ENCODE measurements around the gene FAAH.
"Not testable (repeated sequence)": the region's sequence is repeated elsewhere in the genome, so short reads cannot be mapped to it uniquely, and the experiment has no call there.

The FAAH gene

GRCh38 chr1:46352363-46352762 is 41.8 kb upstream of the FAAH start:
- no peak for TF ChIP-seq SPI1 (IDR thresholded peaks at IDR 0.05; ENCODE audit: borderline replicate concordance, low read depth)
- TF ChIP-seq, protein P1, sequence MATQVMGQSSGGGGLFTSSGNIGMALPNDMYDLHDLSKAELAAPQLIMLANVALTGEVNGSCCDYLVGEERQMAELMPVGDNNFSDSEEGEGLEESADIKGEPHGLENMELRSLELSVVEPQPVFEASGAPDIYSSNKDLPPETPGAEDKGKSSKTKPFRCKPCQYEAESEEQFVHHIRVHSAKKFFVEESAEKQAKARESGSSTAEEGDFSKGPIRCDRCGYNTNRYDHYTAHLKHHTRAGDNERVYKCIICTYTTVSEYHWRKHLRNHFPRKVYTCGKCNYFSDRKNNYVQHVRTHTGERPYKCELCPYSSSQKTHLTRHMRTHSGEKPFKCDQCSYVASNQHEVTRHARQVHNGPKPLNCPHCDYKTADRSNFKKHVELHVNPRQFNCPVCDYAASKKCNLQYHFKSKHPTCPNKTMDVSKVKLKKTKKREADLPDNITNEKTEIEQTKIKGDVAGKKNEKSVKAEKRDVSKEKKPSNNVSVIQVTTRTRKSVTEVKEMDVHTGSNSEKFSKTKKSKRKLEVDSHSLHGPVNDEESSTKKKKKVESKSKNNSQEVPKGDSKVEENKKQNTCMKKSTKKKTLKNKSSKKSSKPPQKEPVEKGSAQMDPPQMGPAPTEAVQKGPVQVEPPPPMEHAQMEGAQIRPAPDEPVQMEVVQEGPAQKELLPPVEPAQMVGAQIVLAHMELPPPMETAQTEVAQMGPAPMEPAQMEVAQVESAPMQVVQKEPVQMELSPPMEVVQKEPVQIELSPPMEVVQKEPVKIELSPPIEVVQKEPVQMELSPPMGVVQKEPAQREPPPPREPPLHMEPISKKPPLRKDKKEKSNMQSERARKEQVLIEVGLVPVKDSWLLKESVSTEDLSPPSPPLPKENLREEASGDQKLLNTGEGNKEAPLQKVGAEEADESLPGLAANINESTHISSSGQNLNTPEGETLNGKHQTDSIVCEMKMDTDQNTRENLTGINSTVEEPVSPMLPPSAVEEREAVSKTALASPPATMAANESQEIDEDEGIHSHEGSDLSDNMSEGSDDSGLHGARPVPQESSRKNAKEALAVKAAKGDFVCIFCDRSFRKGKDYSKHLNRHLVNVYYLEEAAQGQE (IDR thresholded peaks at IDR 0.05; ENCODE audit: insufficient replicate concordance, low read depth): no peak

DNA sequence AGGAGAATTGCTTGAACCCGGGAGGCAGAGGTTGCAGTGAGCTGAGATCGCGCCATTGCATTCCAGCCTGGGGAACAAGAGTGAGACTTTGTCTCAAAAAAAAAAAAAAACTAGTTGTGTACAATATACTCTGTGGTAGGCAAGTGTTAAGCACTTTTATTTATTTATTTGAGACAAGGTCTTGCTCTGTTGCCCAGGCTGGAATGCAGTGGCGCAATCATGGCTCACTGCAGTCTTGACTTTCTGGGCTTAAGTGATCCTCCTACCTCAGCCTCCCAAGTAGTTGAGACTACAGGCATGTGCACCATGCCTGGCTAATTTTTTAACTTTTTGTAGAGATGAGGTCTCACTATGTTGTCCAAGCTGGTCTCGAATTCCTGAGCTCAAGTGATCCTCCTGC is 38.2 kb upstream of the FAAH start:
- not testable (repeated sequence) for H3K27ac ChIP-seq (replicated peaks)

More at GRCh38 chr1:46352363-46352762, 41.8 kb upstream of the FAAH start:
- Histone ChIP-seq H3K4me3 (replicated peaks; ENCODE audit: insufficient read depth, low read length) (no peak overlapping the region), H3K27me3 (ENCODE audit: insufficient read depth, poor library complexity, severe bottlenecking) (no peaks in the 10 kb centered on the region), H3K27ac (replicated peaks) (no peak overlapping the region)
- no peak for DNase-seq (ENCODE audit: low read depth in 1 of 2, low spot score in 1 of 2)

DNA sequence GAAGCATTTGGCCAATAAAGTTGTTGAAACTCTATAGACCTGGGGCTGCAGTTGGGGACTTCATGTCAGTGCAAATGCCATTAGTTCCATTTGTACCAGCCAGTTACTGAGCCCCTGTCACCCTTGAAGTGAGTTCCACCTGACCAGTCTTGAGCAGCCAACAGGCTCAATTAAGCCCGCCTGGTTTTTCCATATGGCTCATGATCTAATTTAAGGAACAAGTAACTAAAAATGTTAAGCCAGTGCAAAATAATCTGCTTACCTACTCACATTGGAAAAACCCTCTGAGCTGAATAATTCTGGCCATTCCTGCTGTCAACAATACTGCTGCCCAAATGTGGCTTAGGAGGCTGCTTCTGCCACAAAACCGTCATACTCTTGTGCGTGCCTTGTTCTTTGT is 32.0 kb upstream of the FAAH start:
- no peaks in the 10 kb centered on the region for H3K27me3 ChIP-seq (ENCODE audit: insufficient read depth, poor library complexity, severe bottlenecking)
- no peak for TF ChIP-seq POLR2AphosphoS5 (IDR thresholded peaks at IDR 0.05; ENCODE audit: low read depth)
- TF ChIP-seq, protein P2, sequence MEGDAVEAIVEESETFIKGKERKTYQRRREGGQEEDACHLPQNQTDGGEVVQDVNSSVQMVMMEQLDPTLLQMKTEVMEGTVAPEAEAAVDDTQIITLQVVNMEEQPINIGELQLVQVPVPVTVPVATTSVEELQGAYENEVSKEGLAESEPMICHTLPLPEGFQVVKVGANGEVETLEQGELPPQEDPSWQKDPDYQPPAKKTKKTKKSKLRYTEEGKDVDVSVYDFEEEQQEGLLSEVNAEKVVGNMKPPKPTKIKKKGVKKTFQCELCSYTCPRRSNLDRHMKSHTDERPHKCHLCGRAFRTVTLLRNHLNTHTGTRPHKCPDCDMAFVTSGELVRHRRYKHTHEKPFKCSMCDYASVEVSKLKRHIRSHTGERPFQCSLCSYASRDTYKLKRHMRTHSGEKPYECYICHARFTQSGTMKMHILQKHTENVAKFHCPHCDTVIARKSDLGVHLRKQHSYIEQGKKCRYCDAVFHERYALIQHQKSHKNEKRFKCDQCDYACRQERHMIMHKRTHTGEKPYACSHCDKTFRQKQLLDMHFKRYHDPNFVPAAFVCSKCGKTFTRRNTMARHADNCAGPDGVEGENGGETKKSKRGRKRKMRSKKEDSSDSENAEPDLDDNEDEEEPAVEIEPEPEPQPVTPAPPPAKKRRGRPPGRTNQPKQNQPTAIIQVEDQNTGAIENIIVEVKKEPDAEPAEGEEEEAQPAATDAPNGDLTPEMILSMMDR (IDR thresholded peaks at IDR 0.05; ENCODE audit: insufficient read depth, low read length): no peak
- TF ChIP-seq, protein P1 (IDR thresholded peaks at IDR 0.05; ENCODE audit: insufficient replicate concordance, low read depth): no peak
- no peak for TF ChIP-seq GABPA (IDR thresholded peaks at IDR 0.05; ENCODE audit: low read depth)
- TF ChIP-seq SPI1 (IDR thresholded peaks at IDR 0.05; ENCODE audit: borderline replicate concordance, low read depth): no peak
- H3K4me3 ChIP-seq (replicated peaks; ENCODE audit: insufficient read depth, low read length): no peak overlapping the region
- DNase-seq (ENCODE audit: low read depth in 1 of 2, low spot score in 1 of 2): no peak
- H3K27ac ChIP-seq (replicated peaks): no peak overlapping the region

More for the DNA sequence above, 38.2 kb upstream of the FAAH start:
- DNase-seq (ENCODE audit: low read depth in 1 of 2, low spot score in 1 of 2); H3K27me3 ChIP-seq (ENCODE audit: insufficient read depth, poor library complexity, severe bottlenecking); H3K4me3 ChIP-seq (replicated peaks; ENCODE audit: insufficient read depth, low read length): not testable (repeated sequence)

- H3K27ac ChIP-seq (replicated peaks): no peak overlapping the region
- no peaks in the 10 kb centered on the region for H3K27me3 ChIP-seq (ENCODE audit: insufficient read depth, poor library complexity, severe bottlenecking)
- no peak for DNase-seq (ENCODE audit: low read depth in 1 of 2, low spot score in 1 of 2)
- TF ChIP-seq SPI1 (IDR thresholded peaks at IDR 0.05; ENCODE audit: borderline replicate concordance, low read depth) (no peak), POLR2AphosphoS5 (IDR thresholded peaks at IDR 0.05; ENCODE audit: low read depth) (no peak), GABPA (IDR thresholded peaks at IDR 0.05; ENCODE audit: low read depth) (no peak)
- TF ChIP-seq, protein P1 (IDR thresholded peaks at IDR 0.05; ENCODE audit: insufficient replicate concordance, low read depth): no peak
- TF ChIP-seq, protein P2 (IDR thresholded peaks at IDR 0.05; ENCODE audit: insufficient read depth, low read length): no peak
- H3K4me3 ChIP-seq (replicated peaks; ENCODE audit: insufficient read depth, low read length): no peak overlapping the region
Measured at GRCh38 chr1:46363121-46363520, 31.0 kb upstream of the FAAH start.

All from HL-60 (cell line).